Colonic mucosa (tissue), 4 donors: ENCODE measurements around the gene RPSA. TPM values are rescaled to one million over a fixed set of nuclear protein-coding genes. Genes with fewer than 3 reads are reported as not detected.
"Not testable (repeated sequence)": the region's sequence is repeated elsewhere in the genome, so short reads cannot be mapped to it uniquely, and the experiment has no call there.

ENCODE experiments used
- DNase-seq: peaks from one replicate; pipeline ENCODE4 v3.0.0-alpha.2; 2020
- H3K27ac ChIP-seq: fragments of 200-600 bp; one replicate; pipeline ENCODE4 v1.8.0; 2021
- H3K27me3 ChIP-seq: fragments of 200-600 bp; one replicate; pipeline ENCODE4 v1.8.0; 2021
- H3K36me3 ChIP-seq: fragments of 200-600 bp; one replicate; pipeline ENCODE4 v1.8.0; 2021
- H3K4me1 ChIP-seq: fragments of 200-600 bp; one replicate; pipeline ENCODE4 v1.8.0; 2021; ENCODE audit warnings: mild to moderate bottlenecking
- H3K4me3 ChIP-seq: fragments of 200-600 bp; one replicate; pipeline ENCODE4 v1.8.0; 2021
- H3K9ac ChIP-seq, 2 donors: one replicate each; pipeline ENCODE4 v1.7.0; 2013; ENCODE audit warnings: control low read depth in 2 of 2, low read depth in 2 of 2, low read length in 2 of 2
- H3K9me3 ChIP-seq: fragments of 200-600 bp; one replicate; pipeline ENCODE4 v1.8.0; 2021
- intact Hi-C: fragments of 100-400 bp; cut with DNase I; formaldehyde crosslinking; loops from one replicate; pipeline ENCODE4 v1.14.1; 2022
- total RNA-seq, 2 donors: library from RNA; stranded (reverse); fragmentation: NEBNext Ultra II Directional in 1 of 2; extraction: Animal tissue kit (Norgen Biotek cat#: 25700) in 1 of 2; gene quantifications; one replicate each; pipeline ENCODE4 v1.2.1, GENCODE V29; 2021
- TF ChIP-seq, protein P1 (sequence below): fragments of 200-600 bp; IDR thresholded peaks from one replicate; pipeline ENCODE4 v1.8.0; 2022; ENCODE audit warnings: antibody characterized with exemption, mild to moderate bottlenecking
- donor health status: healthy.
- donor health status: DM: no; HTN: no; CAD: no.
- donor health status: DM: no; HTN: no; CAD: no.

Gene RPSA
- total RNA-seq, 2 donors from 2014 or later: 896 to 1,381 TPM

DNA sequence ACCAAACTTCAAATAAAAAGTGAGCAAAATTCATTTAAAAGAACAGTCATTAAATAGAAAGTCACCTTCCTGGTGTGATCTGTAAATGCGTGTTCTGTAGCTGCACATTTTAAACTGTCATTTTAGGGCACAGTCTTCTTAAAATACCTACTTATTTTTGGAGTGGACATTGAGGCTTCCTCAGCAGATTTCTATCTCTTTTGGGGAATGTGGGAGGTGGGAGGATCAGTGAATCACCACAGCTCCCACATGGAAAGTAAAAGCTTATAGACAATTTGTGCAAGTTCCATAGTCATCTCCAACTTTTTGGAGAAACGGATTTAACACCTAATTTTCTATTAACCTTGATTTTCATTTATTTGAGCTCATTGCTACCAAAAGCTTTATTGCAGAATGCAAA is 39.9 kb downstream of the RPSA start:
- no peak for DNase-seq
- no peaks in the 10 kb centered on the region for H3K4me1 ChIP-seq
- intact Hi-C loops: loop anchor here (2.0 kb wide), 1 partner anchor 52 kb away; no protein-coding TSS in a partner anchor
- H3K27ac ChIP-seq: no peak overlapping the region
- H3K9ac ChIP-seq: no peak overlapping the region
- no peaks in the 10 kb centered on the region for H3K36me3 ChIP-seq
- no peaks in the 10 kb centered on the region for H3K27me3 ChIP-seq
- TF ChIP-seq, protein P1, sequence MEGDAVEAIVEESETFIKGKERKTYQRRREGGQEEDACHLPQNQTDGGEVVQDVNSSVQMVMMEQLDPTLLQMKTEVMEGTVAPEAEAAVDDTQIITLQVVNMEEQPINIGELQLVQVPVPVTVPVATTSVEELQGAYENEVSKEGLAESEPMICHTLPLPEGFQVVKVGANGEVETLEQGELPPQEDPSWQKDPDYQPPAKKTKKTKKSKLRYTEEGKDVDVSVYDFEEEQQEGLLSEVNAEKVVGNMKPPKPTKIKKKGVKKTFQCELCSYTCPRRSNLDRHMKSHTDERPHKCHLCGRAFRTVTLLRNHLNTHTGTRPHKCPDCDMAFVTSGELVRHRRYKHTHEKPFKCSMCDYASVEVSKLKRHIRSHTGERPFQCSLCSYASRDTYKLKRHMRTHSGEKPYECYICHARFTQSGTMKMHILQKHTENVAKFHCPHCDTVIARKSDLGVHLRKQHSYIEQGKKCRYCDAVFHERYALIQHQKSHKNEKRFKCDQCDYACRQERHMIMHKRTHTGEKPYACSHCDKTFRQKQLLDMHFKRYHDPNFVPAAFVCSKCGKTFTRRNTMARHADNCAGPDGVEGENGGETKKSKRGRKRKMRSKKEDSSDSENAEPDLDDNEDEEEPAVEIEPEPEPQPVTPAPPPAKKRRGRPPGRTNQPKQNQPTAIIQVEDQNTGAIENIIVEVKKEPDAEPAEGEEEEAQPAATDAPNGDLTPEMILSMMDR: no peak
- H3K4me3 ChIP-seq: no peak overlapping the region
- H3K9me3 ChIP-seq: no peaks in the 10 kb centered on the region

DNA sequence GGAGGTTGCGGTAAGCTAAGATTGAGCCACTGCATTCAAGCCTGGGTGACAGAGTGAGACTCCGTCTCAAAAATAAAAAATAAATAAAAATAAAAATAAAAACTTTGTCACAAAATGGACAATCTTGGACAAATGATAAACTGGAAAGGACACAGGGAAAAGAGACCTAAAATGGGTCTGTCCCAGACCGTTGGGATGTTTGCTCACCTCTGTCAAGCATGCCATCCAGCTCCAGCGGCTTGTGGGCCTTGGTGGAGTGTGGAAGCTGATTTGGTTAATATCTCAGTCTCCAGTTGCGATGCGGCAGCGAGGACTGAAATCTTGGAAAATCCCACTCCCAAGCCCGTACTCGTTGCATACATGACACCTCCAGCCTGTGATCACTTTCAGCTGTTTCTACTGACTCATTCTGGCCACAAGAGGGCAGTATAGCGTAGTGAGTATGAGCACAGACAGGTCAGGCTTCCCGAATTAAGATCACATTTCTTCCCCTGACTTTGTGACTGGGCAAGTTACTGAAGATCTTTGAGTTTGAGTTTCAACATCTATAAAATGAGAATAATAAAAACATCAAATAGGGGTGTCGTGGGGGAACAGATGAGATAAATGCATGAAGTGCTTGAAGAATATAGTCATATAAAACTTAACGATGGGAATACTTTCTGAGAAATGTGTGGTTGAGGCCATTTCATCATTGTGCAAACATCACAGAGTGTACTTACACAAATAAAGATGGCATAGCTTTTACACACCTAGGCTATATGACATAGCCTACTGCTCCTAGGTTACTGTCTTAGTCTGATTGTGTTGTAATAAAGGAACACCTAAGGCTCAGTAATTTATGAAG is 41.3 kb downstream of the RPSA start:
- intact Hi-C loops: loop anchor here (2.0 kb wide), 1 partner anchor 51 kb away; no protein-coding TSS in a partner anchor

DNA sequence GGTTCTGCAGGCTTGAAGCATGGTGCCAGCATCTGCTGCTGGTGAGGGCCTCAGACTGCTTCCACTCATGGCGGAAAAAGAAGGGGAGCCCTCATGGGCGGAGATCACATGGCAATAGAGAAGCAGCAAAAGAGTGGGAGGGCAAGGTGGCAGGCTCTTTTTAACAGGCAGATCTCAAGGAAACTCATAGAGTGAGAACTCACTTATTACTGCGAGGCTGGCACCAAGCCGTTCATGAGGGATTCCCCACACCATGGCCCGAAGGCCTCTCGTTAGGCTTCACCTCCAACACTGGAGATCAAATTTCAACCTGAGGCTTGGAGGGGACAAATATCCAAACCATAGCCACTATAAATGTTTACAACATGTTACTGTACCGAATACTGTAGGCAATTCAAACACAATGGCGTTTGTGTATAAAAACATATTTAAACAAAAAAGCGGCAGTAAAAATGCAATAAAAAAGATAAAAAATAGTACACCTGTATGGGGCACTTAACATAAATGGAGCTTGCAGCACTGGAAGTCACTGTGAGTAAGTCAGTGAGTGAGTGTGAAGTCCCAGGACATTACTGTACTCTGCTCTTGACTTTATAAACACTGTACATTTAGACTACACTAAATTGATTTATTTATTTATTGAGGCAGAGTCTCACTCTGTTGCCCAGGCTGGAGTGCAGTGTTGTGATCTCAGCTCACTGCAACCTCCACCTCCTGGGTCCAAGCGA is 42.1 kb downstream of the RPSA start:
- DNase-seq: peak; percentile 55
- Histone ChIP-seq H3K9ac (no peak overlapping the region), H3K4me3 (no peak overlapping the region), H3K27me3 (no peaks in the 10 kb centered on the region), H3K27ac (peak overlapping the region; percentile 77), H3K4me1 (no peaks in the 10 kb centered on the region), H3K9me3 (no peaks in the 10 kb centered on the region), H3K36me3 (no peaks in the 10 kb centered on the region)
- intact Hi-C loops: no loop called here
- TF ChIP-seq, protein P1: no peak

More for the DNA sequence above, 41.3 kb downstream of the RPSA start:
- Histone ChIP-seq H3K27me3 (no peaks in the 10 kb centered on the region), H3K9me3 (no peaks in the 10 kb centered on the region), H3K9ac (peak overlapping the region in 1 of 2 donors; percentile 34), H3K4me1 (no peaks in the 10 kb centered on the region), H3K36me3 (no peaks in the 10 kb centered on the region), H3K27ac (peak overlapping the region; percentile 77), H3K4me3 (no peak overlapping the region)
- TF ChIP-seq, protein P1: peak; percentile 76
- DNase-seq: peak; percentile 90

DNA sequence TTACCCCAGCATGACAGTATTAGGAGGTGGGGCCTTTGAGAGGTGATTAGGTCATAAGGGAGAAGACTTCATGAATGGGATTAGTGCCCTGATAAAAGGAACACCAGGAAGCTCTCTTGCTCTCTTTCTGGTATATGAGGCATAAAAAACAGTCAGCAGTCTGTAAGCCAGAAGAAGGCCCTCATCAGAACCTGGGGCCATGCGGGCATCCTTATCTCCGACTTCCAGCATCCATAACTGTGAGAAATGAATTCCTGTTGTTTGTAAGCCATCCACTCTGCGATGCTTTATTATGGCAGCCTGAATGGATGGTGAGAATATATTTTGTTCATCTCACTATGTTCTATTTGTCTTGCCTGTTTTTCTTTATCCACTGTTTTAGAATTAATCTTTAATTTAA is 43.3 kb downstream of the RPSA start:
- no peaks in the 10 kb centered on the region for H3K4me1 ChIP-seq
- DNase-seq: no peak
- no peaks in the 10 kb centered on the region for H3K9me3 ChIP-seq
- H3K9ac ChIP-seq: no peak overlapping the region
- no peak overlapping the region for H3K27ac ChIP-seq
- intact Hi-C loops: no loop called here
- no peaks in the 10 kb centered on the region for H3K36me3 ChIP-seq
- no peaks in the 10 kb centered on the region for H3K27me3 ChIP-seq
- H3K4me3 ChIP-seq: no peak overlapping the region
- TF ChIP-seq, protein P1: no peak

DNA sequence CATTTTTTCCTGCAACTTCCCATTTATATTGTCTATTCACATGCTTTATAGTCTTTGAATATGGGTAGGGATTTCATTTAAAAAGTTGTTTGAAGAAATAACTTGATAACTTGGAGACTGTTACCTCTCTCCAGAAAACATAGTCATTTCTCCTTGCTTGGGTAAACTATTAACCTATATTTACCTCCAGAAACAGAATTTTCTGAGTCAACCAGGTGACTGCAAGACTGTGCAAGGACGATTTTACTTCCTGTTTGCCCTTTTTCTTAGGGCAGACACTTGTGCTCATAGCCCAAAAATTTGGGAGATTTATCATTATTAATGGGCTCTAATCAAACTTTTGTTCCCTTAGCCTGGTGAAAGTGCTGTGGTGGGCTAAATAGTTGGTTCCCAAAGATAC is 46.6 kb downstream of the RPSA start:
- H3K4me3 ChIP-seq: no peak overlapping the region
- TF ChIP-seq, protein P1: no peak
- intact Hi-C loops: no loop called here
- H3K27ac ChIP-seq: peak overlapping the region; percentile 41
- no peak overlapping the region for H3K9ac ChIP-seq
- no peaks in the 10 kb centered on the region for H3K4me1 ChIP-seq
- H3K27me3 ChIP-seq: no peaks in the 10 kb centered on the region
- H3K36me3 ChIP-seq: no peaks in the 10 kb centered on the region
- H3K9me3 ChIP-seq: no peaks in the 10 kb centered on the region
- no peak for DNase-seq

DNA sequence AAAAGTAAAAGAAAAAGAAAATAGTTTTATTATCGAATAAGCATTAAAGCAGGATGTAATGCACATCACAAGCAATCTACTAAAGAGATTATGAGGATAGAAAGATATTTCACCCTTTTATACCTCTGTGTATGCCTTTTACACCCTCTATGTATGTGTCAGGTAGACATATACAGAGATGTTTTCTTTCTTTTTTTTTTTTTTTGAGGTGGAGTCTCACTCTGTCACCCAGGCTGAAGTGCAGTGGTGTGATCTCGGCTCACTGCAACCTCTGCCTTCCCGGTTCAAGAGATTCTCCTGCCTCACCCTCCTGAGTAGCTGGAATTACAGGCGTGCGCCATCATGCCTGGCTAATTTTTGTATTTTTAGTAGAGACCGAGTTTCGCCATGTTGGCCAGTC is 47.4 kb downstream of the RPSA start:
- H3K36me3 ChIP-seq, H3K9me3 ChIP-seq, intact Hi-C loops, H3K27me3 ChIP-seq, H3K4me3 ChIP-seq, H3K9ac ChIP-seq, H3K4me1 ChIP-seq, DNase-seq: not testable (repeated sequence)
- H3K27ac ChIP-seq: peak overlapping the region; percentile 41
